GM12872 (cell line): Measurements from ENCODE around the gene MCM3AP.

Experiments
- TF ChIP-seq, protein P1 (sequence below): IDR thresholded peaks from 3 replicates; pipeline ENCODE4 v1.5.1; 2011; ENCODE audit warnings: low read depth, mild to moderate bottlenecking, low read length, moderate library complexity; ENCODE audit not compliant: insufficient read depth

The MCM3AP gene

DNA sequence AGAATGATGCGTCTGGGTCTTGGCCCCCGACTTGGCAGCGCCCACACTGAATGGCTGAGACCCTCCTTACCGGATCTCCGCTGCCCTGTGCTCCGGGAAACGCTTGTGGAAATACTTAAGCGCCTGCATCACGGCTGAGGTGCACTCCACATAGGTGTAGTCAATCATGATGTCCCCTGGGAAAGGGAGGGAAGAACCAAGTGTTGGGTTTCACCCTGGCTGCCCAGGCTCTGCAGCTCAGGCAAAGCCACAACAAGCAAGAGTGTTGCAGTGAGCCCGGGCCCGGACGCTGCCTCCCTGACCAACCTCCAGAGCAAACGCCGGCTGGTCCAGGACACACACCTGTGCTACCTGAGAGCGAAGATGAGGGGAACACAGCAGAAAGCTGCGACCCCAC is 79.6 kb downstream of the MCM3AP start:
- TF ChIP-seq, protein P1, sequence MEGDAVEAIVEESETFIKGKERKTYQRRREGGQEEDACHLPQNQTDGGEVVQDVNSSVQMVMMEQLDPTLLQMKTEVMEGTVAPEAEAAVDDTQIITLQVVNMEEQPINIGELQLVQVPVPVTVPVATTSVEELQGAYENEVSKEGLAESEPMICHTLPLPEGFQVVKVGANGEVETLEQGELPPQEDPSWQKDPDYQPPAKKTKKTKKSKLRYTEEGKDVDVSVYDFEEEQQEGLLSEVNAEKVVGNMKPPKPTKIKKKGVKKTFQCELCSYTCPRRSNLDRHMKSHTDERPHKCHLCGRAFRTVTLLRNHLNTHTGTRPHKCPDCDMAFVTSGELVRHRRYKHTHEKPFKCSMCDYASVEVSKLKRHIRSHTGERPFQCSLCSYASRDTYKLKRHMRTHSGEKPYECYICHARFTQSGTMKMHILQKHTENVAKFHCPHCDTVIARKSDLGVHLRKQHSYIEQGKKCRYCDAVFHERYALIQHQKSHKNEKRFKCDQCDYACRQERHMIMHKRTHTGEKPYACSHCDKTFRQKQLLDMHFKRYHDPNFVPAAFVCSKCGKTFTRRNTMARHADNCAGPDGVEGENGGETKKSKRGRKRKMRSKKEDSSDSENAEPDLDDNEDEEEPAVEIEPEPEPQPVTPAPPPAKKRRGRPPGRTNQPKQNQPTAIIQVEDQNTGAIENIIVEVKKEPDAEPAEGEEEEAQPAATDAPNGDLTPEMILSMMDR, result no peak

DNA sequence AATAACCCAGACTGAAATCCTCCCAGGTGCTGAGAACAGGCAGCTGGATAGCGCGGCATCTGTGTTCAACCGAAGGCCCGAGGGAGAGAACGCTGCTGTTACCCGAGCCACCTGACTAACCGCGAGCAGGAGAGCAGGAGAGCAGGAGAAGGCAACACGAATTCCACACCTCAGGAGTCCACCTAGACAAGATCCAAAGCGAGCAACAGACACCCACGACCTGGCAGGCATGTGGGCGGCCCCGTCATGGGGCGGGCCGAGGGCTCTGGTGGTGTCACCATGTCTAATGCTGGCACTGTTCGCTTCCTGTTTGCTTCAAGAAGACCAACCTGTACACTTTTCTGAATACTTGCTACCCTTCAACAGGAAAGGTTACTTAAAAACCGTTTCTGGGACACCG is 80.2 kb downstream of the MCM3AP start:
- TF ChIP-seq, protein P1, result no peak

DNA sequence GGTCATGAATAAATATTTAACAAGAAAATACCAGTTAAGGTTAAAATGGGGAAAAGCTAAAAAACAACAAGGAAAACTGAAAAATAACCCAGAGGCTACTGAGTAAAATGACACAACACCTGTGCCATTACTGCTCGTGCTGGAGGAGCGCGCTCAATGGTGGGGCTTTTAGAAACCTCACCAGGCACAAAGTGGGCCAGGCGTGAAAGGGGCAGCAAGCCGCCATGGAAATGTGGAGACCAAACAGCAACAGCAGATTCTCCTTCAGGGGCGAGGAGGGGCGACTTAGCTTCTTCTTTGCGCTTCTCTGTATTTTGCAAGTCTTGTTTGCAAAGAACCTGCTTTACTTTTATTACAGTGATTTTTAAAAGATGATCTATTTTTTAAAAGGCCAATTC is 82.2 kb downstream of the MCM3AP start:
- TF ChIP-seq, protein P1, result no peak

DNA sequence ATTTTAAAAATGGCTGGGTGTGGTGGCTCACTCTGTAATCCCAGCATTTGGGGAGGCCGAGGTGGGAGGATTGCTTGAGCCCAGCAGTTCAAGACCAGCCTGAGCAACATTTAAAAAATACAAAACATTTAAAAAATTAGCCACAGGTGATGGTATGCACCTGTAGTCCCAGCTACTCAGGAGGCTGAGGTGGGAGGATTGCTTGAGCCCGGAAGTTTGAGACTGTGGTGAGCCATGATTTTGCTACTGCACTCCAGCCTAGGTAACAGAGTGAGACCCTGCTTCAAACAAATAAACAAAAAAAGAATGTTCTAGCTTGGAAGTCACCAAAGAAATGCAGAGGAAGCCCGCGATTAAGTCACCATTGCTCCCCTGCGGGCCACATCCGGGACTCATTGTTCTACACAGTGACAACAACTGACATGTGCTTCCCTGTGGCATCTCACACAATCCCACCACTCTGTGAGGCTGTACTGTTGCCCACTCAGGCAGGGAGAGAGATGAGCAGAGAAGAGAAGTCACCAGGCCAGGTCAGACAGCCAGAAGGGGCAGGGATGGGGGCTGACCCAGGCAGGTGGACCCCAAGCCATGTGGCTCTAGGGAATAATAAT is 82.7 kb downstream of the MCM3AP start:
- TF ChIP-seq, protein P1, result no peak

DNA sequence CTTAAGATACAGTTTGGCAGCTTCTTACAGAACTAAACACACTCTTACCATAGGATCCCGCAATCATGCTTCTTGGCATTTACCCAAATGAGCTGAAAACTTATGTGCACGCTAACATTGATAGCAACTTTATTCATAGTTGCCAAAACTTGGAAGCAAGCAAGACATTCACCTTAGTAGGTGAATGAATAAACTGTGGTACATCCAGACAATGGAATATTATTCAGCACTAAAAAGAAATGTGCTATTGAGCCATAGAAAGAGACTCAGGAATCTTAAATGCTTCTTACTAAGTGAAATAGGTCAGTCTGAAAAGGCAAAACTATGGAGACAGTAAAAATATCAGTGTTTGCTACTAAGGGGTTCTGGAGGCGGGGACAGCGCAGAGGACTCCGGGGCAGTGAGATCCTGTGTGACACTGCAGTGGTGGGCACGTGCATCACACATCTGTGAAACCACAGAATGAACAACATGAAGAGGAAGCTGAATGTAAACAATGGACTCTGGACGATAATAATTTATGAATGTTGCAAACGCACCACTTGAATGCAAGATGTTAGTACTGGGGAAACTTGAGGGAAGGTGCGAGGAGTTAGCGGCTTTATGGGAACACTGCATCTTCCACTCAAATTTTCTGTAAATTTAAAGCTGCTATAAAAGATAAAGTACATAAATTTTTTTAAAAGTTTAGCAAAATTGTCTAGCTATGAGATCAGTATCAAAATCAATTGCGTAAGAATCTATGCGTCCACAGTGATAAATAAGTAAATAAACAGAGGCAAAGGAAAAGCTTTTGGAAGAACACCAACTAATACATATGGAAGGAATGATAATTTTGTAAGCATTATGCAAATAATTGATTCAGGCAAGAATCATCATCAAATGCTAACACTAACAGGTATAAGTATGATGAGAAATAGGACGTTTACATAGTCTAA is 85.7 kb downstream of the MCM3AP start:
- TF ChIP-seq, protein P1, result no peak

DNA sequence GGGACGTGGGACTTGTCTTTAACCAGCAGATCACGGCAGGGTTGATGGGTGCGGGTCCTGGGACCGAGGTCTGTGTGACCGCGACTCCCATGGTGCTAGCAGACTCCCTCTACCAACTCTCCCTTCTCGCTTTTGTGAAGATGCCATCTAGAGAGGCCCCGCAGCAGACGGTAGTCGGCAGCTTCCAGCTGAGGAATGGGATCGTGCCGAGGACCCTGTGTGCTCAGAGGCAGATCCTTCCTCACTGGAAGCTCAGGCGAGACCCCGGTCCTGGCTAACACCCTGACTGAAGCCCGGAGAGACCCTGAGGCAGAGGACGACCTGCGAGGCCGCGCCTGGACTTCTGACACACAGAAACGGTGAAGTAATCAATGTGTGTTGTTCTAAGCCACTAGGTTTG is 88.7 kb downstream of the MCM3AP start:
- TF ChIP-seq, protein P1, result no peak

DNA sequence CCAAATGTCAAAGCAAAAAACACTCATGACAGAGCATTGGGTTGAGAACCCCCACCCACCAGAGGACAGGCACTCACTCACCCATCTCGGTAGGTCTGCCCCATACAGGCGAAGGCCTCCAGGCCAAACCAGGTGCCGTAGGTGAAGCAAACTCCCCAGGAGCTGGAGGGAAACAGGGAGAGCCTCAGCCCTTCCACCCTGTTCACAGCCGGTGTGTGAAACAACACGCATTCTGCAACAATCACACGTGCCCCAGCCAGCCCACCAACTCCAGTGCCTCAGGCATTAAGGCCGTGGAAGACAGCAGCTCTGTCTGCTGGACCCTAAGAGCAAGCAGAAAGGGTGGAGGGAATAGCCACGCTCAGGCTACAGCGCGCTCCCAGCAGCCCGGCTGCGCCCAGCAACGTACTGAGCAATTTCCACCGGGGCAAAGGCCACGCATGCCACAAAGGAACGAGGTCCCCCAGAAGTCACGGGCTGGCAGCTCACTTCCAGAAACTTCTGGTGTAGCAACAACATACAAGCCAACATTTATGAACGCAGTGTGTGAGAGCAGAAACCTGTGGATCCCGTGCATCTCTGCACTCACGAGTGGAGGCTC is 89.7 kb downstream of the MCM3AP start:
- TF ChIP-seq, protein P1, result no peak
